GM19468 (cell line): Measurements from ENCODE around the gene HDAC4.

Experiments used
- ATAC-seq: cut with Tn5 transposase; IDR thresholded peaks from one replicate; pipeline ENCODE4 v1.9.1; 2021; ENCODE audit warnings: mild to moderate bottlenecking, moderate library complexity, moderate number of reproducible peaks; ENCODE audit not compliant: unreplicated experiment; ENCODE audit errors: extremely low read depth

The HDAC4 gene

DNA sequence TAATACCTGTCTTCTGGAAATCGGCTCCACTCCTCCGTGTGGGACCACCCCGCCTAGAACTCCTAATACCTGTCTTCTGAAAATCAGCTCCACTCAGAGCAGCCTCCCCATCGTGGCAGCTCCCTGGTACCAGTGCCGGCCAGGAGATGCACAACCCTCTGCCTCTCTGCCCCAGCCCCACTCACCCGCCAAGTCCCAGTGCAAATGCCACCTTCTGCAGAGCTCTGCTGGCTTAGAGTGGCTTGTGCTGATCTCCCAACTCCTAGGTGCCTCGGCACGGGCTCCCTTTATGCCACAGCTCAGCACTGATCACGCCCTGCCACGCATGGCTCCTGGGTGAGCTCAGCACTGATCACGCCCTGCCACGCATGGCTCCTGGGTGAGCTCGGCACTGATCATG is 258.5 kb downstream of the HDAC4 start:
- ATAC-seq: no peak

DNA sequence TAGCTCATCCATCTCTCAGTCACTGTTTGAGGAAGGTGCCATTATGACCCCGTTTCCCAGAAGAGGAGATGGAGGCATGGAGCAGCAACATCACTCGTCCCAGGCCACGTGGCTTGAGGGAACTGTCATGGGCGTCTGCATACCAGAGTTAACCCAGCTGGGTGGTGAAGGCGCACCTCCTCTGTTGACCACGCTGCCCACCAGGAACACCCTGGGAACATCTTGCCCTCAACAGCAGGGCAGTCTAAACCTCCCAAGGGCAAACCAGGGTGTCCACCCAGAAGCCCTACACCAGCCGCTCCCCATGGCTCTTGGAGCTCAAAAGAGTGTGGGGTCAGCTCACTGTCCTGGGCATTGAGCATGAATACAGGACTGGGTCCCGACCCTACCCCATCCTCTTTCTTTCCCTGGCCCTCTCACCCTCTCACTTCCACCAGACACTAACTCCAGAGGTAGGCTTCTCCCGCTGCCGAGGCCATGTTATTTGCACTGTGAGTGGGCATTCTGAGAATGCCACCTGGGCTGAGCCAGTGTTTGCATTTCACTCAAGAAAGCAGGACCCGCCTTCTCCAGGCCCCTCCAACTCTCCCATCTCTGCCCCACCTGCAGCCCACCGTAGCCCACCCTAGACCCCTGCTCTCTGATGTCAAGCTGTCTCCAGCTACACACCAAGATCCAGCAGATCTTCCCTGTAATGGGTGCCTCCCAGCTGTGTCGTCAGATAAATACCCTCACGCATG is 259.6 kb downstream of the HDAC4 start:
- no peak for ATAC-seq

DNA sequence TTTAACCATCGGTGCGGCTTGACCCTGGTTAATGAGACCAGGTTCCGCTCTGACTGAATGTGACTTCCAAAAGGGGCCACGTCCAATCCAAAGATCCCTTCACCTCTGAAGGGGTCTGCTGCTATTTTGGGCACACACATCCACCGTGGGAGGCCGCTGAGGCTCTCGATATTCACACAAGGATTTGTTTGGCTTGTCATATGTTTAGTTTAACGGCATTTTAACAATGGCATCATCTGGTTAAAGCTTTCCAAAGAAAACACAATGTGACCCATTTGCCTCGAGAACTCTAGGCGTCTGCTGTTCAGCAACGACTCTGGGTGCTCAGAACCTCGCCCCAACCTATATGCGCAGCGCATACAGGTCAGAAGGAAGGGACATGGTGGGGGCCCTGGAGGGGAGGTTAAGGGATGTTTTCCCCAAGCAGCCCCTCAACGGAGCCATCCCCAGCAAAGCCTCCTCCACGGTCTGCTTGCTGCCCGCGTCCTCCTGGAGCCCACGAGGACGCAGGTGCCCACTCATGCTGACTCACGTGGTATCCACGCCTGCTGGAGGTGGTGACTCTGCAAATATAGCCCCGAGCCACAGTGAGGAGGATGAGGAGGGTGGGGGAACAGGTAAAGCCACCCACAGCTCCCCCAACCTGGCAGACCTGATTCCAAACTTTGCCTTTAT is 260.3 kb downstream of the HDAC4 start:
- ATAC-seq: no peak

DNA sequence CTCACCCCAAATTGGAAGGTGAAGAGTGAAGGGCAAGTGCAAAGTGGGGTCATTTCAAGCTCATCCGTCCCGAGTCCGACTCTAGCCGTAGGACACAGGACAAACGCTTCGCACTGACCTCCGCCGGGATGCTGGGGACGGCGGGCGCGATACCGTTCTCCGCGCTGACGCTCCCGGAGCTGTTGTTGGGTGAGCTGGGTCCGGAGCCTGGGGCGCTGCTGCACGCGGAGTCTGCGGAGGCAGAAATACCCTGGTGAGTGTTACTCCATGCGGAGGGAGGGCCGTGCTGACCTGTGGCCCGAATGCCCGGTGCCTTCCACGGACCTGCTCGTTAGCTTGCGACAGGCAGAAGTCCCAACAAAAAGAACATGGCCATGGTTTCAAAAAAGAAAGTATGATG is 261.3 kb downstream of the HDAC4 start:
- ATAC-seq: no peak

DNA sequence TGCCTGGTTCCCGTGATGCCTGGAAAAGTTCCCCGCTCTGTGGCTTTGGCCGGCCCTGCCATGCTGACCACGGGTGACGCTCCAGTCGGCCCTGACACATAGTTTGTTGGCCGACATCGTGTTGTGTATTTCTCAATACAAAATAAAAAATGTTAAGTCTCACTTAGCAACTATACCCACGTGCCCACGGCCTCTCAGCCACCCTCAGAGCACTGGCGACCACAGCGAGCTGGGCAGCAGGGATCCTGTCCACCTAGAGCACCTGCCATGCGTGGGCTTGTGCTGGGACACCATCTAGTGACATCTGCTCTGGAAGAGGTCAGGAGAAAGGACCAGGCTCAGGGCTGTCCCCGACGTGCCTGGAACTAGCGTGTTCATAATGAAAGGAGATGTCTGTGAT is 261.7 kb downstream of the HDAC4 start:
- ATAC-seq: no peak

DNA sequence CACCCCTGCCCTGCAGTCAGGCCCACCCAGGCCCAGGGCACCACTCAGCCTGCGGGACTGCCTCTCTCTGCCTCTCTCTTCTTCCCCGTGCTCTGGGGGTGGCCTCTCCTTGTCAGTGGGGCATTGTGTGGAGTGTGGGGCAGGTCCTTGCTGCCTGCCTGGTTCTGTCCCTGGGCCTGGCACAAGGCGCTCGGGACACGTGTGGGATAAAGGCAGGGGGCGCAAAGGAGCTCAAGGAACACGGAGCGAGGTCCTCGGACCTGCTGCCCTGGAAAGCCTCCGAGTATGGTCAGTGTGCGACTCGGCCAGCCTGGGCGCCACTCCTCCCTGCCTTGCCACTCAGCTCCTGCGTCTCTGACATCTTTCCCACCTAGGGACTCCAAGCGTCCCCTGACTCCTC is 262.2 kb downstream of the HDAC4 start:
- no peak for ATAC-seq

DNA sequence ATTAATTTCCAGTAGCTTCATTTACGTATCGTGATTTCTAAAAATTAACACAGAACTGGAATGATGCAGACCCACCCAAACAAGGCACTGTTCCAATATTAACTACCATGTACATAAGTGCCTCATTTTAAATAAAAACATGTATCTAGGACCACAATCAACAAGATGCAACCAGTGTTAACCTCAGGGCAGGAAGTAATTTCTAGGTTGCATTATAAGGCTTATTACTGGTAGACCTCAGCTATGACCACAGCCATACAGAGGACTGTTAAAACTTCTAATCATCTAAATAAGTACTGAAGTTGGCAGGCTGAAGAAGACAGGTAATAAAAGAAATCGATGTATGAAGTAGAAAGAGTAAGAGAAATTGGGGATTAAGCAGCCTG is 262.9 kb downstream of the HDAC4 start:
- no peak for ATAC-seq

DNA sequence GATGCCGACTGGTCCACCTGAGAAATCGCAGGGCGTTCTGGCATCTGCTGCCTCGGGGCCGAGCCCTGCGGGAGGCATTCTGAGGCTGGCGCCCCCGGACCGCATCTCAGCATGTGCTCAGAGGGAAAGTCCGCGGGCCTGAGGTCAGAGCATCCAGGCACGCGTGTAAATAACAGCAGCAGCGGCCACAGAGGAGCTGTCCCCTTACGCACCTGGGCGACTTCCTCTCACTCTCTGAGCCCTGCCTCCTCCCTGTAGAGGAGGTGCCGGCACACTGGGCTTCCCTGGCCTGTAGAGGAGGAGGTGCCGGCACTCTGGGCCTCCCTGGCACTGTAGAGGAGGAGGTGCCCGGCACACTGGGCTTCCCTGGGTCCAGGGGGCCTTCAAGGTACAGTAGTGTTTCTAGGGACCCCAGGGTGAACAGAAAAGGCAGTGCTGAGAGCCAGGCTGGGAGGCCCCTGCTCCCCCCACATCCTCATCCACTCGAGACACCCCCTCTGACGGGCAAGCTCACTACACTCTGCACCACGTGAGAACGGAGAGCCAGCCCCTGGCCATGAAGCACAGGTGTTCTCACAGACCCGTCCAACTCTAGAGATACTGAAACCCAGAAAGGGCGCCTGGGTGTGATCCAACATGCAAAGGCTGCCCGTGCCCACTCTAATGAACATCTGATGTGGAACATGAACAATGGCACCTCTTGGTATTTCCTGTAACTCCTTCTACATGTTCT is 263.5 kb downstream of the HDAC4 start:
- no peak for ATAC-seq

DNA sequence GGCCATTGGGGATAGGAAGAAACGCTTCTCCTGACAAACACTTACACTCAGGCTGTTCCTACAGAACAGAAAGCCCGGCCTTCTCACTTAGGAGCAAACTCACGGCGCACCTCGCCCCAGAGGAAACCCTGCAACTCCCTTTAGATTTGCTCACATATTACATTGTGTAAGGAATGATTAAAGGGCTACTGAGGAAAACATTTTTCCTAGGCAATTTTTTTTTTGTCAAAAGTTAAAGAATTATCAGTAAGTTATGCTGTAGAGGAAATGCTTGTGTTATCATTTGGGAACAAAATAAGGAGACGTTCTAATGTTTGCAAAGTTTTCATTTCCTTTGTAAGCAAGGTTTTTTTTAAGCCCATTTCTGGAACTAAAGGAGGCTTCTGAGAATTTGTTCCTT is 264.1 kb downstream of the HDAC4 start:
- no peak for ATAC-seq

DNA sequence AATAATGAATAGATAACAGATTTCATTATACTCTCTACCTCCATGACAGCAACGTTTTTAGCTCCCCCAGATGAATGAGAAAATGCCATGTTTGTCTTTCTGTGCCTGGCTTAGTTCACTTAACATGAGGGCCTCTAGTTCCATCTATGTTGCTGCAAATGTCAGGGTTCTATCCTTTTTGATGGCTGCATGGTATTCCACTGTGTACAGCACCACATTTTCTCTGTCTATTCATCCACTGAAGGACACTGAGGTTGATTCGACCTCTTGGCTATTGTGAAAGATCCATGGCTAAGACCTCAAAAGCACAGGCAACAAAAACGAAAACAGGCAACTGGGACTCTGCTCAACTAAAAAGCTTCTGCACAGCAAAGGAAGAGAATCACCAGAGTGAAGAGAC is 264.6 kb downstream of the HDAC4 start:
- ATAC-seq: no peak

DNA sequence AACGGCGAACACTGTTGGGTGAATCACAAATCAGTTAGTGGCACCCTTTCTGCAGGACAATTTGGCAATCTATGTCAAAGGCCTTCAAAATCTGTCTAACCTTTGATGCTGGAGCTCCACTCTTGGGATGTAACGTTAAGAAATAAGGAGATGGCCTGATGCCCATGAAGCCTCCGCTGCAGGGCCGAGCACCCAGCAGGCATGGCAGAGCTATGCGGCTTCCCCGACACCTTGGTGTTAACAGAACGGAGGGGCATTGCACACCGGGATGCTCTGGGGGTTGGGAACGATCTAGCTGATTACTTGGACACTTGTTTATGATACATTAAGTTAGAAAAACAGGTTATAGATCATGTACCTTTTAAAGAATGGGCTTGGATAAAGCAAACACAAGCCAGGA is 265.3 kb downstream of the HDAC4 start:
- ATAC-seq: no peak

DNA sequence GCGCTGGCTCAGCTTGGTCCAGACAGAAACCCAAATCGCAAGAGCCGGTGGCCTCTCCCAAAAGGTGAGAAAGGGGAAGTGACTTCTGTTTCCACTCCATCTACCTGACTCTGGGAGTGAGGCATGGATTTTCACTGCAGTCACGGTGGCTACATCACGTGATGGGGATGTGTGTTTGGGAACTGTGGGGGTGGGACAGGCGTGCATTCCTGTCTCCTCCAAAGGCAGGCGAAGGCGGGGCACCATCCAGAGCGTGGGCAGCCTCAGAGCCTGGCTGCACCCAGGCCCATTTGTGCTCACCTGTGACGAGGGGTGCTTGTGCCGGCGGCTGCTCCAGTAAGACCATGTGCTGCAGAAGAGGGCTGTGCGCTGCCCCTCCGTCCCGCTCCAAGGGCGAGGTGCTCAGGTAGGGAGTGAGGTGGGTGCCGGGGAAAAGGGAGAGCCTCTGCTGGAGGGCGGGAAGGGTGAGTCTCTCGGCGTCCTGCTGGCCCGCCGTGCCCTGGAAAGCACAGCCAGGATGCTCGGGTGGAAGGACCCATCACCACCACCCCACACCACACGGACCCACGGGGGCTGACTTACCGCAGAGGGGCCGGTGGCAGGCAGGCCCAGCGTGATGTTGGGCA is 266.8 kb downstream of the HDAC4 start:
- ATAC-seq: no peak

DNA sequence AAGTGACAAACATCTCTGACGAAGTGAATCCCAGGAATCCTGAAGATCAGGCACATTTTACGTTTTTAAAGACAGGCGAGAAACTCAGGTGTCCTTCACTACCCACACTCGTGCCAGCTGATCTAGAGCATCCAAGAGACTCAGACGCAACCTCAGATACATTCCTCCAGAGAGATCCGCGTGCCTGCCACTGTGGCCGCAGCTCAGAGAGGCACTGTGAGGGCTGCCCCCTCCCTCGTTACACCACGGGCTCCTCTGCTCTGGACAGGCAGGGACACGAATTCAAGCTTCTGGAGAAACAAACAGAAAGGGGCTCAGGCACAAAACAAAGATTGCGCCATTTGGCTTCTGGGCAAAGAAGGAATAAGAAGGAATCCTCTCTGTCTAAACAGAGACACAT is 268.0 kb downstream of the HDAC4 start:
- no peak for ATAC-seq

DNA sequence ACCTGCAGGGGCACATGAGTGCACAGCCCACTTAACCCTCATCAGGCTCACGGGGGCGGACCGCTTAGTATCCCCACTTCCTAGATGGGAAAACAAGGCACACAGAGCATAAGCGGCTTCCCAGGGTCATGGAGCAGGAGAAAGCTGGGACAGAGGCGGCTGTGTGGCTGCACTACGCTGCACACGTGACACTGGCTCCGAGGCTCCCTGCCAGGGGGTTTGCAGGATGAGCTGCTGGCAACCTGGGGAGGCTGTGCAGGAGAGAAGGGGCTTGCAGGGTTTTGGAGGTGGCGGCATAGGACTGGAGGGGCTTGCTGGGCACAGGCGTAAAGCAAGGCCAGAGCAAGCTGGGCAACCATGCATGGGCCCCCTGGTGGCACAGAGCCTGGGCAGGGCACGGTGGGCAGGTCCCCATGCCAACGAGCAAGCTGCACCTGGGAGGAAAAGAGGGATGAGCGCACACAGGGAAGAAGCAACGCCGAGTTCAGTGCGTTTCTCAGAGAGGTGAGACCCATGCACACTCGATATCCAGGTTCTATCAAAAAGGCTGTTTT is 268.6 kb downstream of the HDAC4 start:
- no peak for ATAC-seq

DNA sequence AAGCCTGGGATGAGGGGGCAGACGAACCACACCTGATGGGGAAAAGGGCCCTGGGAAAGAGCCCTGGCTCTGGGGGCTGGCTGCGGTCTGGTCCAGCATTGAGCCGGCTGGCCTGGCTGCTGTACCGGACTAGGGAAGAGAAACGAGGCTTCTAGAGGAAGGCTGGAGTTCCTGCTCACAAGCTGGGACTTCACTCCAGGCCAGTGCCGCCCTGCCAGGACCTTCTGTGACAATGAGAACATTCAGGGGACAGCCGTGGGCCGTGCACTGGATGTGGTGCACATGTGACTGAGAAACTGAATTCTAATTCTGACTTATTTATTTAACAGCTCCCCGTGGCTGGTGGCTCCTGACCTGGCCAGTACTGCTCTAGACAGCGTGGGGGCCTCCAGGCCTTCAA is 269.3 kb downstream of the HDAC4 start:
- ATAC-seq: no peak

DNA sequence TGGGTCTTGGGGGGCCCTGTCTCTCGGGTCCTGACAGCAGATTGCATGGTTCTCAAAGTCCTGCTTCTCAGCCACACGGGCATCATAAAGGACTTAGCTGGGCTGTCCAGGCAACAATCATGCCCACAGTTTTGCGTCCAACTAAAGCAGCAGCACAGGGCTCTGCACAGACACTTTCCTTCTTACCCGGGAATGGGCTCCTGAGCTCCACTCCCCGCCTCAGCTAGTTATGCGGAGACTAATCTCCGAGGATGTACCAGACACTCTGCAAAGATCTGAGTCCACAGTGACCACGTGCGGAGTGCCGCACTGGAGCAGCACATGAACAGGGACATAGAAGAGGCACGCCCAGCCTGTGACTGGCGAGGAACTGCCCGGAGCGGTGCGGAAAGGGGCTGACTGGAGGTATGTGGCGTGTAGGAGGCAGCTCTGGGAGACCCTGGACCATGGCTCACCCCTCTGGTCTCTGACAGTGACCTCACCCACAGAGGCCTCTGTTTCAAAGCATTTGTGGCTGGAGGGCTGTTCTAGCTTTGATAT is 270.0 kb downstream of the HDAC4 start:
- ATAC-seq: no peak

DNA sequence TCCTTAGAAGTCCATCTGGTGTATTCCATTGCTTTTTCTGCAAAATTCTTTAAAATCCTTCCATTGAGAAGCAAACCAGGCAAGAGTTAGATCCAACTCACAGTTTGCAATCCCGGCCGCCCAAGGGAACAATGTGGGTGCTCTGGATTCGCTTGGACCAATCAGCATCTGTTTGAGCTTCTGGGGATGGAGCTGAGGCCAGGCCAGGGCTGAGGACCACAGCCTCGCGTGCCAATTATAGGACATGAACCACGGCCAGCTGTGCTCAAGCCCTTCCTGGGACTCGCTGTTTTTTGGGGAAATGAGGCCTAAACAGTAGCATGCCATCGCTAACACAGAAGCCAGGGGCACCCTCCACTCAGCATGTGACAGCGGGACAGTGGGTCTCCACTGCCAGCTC is 270.8 kb downstream of the HDAC4 start:
- no peak for ATAC-seq

DNA sequence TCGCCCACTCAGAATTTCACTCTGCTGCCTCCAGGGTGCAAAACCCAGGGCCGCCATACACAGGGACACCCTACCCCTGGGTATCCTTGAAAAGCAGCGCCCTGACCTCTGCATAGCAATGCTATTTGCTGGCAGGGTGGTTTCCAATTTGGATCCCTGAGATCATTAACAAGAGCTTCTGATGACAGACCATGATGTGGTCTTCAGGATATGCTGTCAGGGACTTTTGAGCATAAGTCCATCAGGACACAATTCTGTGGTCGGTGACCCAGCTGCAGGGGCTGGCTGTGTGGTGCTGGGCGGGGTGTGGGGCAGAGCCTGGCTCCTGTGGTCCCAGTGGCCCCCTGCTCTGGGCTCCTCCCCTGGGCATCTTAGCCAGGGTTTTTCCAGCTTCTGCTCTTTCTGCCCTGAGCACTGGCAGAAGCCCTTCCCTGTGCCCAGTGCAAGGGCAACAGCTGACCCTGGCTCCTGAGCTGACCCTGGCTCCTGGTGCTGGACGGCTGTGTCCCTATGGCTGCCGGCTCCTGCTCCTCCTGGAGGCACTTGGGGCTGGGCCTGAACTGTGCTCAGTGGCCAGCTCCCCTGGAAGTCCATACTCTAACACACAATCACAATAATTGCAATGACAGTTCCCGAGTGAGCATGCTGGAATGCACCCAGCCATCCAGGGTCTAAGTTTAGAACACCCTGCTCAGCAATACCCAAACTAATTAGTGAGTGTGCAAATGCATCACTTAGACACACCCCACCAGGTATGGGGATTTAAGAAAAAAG is 271.5 kb downstream of the HDAC4 start:
- no peak for ATAC-seq

DNA sequence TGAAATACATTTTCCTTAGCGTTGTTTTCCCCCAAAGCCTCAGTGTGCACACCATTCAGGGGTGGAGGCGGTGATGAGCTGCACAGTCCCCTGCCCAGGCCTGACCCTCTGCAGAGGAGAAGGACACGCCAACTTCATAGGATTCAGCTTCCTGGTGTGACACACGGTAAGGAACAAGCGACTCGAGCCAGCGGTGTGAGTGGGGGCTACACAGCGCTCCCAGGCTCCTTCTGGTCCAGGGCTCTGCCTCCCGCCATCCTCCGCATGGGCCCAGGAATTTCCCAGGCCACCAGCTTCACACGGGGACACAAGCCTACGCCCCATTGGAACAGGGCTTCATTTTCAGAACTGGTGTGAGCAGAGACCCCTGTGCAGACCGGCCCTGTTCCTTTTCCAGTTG is 272.1 kb downstream of the HDAC4 start:
- no peak for ATAC-seq

DNA sequence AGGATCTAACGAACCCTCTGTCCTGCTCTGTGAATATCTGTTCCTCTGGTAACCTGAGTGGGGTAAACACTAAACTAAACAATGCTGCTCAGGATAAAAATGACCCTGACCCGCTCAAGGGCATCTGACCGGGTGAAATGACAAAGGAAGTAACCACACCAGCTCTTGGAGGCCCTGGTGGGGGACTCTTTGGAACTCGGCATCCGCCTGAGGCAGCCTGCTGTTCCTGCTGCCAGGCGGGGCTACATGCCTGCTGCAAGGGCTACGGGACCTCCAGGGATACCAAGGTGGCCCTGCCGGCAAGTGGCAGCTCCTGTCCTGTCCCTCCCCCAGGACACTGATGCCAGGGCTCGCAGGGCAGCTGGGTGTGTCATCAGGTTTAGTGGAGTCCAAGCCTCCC is 273.3 kb downstream of the HDAC4 start:
- ATAC-seq: no peak
